HAP-1 (cell line): Measurements from ENCODE around the gene MYL7.
"Not testable (repeated sequence)": the region's sequence is repeated elsewhere in the genome, so short reads cannot be mapped to it uniquely, and the experiment has no call there.

ENCODE experiments used
- DNase-seq, 2 experiments: peaks; one replicate each; pipeline ENCODE4 v3.0.0-alpha.2; 2016 to 2020; ENCODE audit warnings: low spot score in 2 of 2
- H3K27me3 ChIP-seq: fragments of 250-450 bp; sonication (Bioruptor Pico); 2 replicates; pipeline ENCODE4 v1.5.1; 2020; ENCODE audit warnings: low read depth, mild to moderate bottlenecking, moderate library complexity
- H3K36me3 ChIP-seq: fragments of 250-450 bp; sonication (Bioruptor Pico); replicated peaks from 2 replicates; pipeline ENCODE4 v1.5.1; 2020; ENCODE audit warnings: mild to moderate bottlenecking
- H3K4me1 ChIP-seq: fragments of 250-450 bp; sonication (Bioruptor Pico); 2 replicates; pipeline ENCODE4 v1.5.1; 2020; ENCODE audit warnings: mild to moderate bottlenecking
- H3K4me3 ChIP-seq: fragments of 250-450 bp; sonication (Bioruptor Pico); 2 replicates; pipeline ENCODE4 v1.5.1; 2020; ENCODE audit warnings: mild to moderate bottlenecking, moderate library complexity
- H3K9me3 ChIP-seq: fragments of 250-450 bp; sonication (Bioruptor Pico); 2 replicates; pipeline ENCODE4 v1.5.1; 2020; ENCODE audit warnings: mild to moderate bottlenecking, moderate library complexity
- in situ Hi-C: fragments of 300-500 bp; cut with MboI; formaldehyde crosslinking; loops from 3 replicates; pipeline ENCODE4 v1.14.3; 2020; ENCODE audit warnings: low sequenced_read_pairs, inconsistent platforms, mixed read lengths

Gene MYL7

GRCh38 chr7:44177570-44178131 lies 36.5 kb upstream of the MYL7 start:
- H3K27me3 ChIP-seq = peaks cover 3% of the 10 kb centered on the region
- no peak overlapping the region for H3K4me3 ChIP-seq
- H3K4me1 ChIP-seq = no peaks in the 10 kb centered on the region
- H3K36me3 ChIP-seq = no peaks in the 10 kb centered on the region
- no peaks in the 10 kb centered on the region for H3K9me3 ChIP-seq
- DNase-seq = no peak
- in situ Hi-C loops = no loop called here

- H3K4me1 ChIP-seq = no peaks in the 10 kb centered on the region
- H3K27me3 ChIP-seq = peaks cover 6% of the 10 kb centered on the region
- H3K9me3 ChIP-seq = no peaks in the 10 kb centered on the region
- DNase-seq = no peak
- in situ Hi-C loops = no loop called here
- no peaks in the 10 kb centered on the region for H3K36me3 ChIP-seq
- no peak overlapping the region for H3K4me3 ChIP-seq
Observed at GRCh38 chr7:44176486-44176885, 35.4 kb upstream of the MYL7 start.

DNA sequence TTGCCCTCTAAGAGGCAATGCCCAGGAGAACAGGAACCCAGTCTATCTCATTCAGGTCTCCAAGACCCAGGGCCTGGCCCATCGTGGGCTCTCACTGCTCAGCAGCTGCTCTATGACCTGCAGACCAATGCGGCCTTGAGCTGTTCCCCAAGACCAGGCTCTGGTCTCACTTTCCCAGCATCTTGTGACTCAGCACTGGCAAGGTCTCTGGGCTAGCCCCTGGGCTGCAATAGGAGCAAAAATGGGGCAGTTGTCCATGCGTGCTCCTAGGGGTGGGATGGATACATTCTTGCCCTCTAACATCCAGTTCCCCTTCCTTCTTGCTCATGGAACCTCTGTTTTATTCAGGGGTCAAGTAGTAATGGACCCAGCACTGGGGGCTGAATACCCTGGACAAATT lies 34.6 kb upstream of the MYL7 start:
- in situ Hi-C loops = no loop called here
- Histone ChIP-seq H3K4me1 (no peaks in the 10 kb centered on the region), H3K9me3 (no peaks in the 10 kb centered on the region), H3K4me3 (no peak overlapping the region), H3K27me3 (peaks cover 6% of the 10 kb centered on the region), H3K36me3 (no peaks in the 10 kb centered on the region)
- DNase-seq = no peak

DNA sequence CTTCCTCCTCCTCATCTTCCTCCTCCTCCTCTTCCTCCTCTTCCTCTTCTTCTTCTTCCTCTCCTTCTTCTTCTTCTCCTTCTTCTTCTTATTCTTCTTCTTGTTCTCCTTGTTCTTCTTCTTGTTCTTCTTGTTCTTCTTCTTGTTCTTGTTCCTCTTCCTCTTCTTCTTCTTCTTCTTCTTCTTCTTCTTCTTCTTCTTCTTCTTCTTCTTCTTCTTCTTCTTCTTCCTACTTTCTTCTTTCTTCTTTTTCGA lies 33.5 kb upstream of the MYL7 start:
- H3K9me3 ChIP-seq, H3K27me3 ChIP-seq, H3K36me3 ChIP-seq, H3K4me1 ChIP-seq, in situ Hi-C loops, H3K4me3 ChIP-seq, DNase-seq: not testable (repeated sequence)

- Histone ChIP-seq H3K27me3 (peaks cover 9% of the 10 kb centered on the region), H3K4me3 (no peak overlapping the region), H3K9me3 (no peaks in the 10 kb centered on the region), H3K36me3 (no peaks in the 10 kb centered on the region), H3K4me1 (no peaks in the 10 kb centered on the region)
- DNase-seq = no peak
- in situ Hi-C loops = no loop called here
Observed at GRCh38 chr7:44173911-44174693, 33.0 kb upstream of the MYL7 start.

DNA sequence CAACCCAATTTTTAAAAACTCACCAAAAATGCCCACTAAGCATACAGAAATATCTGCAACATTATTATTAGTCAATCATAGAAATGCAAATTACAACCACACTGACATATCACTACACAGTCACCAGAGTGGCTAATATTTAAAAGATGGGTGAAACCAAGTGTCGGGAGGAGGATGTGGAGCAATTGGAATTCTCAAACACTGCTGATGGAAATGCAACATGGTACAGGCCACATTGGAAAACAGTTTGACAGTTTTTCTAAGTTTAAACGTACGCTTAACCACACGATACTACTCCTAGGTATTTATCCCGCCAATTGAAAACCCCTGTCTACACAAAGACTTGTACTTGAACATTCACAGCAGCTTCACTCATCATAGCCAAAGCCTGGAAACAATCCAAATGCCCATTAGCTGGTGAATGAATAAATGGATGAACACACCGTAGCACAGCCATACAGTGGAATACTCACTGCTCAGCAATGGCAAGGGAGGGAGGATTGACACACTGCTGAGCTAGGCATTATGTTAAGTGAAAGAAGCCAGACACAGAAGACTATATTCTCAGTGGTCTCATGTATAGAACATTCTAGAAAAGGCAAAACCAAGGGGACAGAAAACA lies 31.8 kb upstream of the MYL7 start:
- no peak overlapping the region for H3K4me3 ChIP-seq
- no peak for DNase-seq
- H3K27me3 ChIP-seq = peaks cover 12% of the 10 kb centered on the region
- H3K9me3 ChIP-seq = no peaks in the 10 kb centered on the region
- in situ Hi-C loops = no loop called here
- no peaks in the 10 kb centered on the region for H3K4me1 ChIP-seq
- no peaks in the 10 kb centered on the region for H3K36me3 ChIP-seq

- Histone ChIP-seq H3K36me3 (no peaks in the 10 kb centered on the region), H3K27me3 (peaks cover 16% of the 10 kb centered on the region), H3K9me3 (no peaks in the 10 kb centered on the region), H3K4me3 (no peak overlapping the region), H3K4me1 (no peaks in the 10 kb centered on the region)
- no peak for DNase-seq
- in situ Hi-C loops = no loop called here
Observed at GRCh38 chr7:44172352-44172751, 31.2 kb upstream of the MYL7 start.

GRCh38 chr7:44171901-44172300 lies 30.8 kb upstream of the MYL7 start:
- in situ Hi-C loops, H3K9me3 ChIP-seq, DNase-seq, H3K36me3 ChIP-seq, H3K4me3 ChIP-seq, H3K4me1 ChIP-seq: not testable (repeated sequence)
- H3K27me3 ChIP-seq = peaks cover 17% of the 10 kb centered on the region

GRCh38 chr7:44167920-44168319 lies 26.8 kb upstream of the MYL7 start:
- H3K9me3 ChIP-seq = no peaks in the 10 kb centered on the region
- no peaks in the 10 kb centered on the region for H3K36me3 ChIP-seq
- no peaks in the 10 kb centered on the region for H3K4me1 ChIP-seq
- DNase-seq = no peak
- peaks cover 19% of the 10 kb centered on the region; the same call in 1 of the 2 replicates for H3K27me3 ChIP-seq
- in situ Hi-C loops = no loop called here
- H3K4me3 ChIP-seq = no peak overlapping the region

DNA sequence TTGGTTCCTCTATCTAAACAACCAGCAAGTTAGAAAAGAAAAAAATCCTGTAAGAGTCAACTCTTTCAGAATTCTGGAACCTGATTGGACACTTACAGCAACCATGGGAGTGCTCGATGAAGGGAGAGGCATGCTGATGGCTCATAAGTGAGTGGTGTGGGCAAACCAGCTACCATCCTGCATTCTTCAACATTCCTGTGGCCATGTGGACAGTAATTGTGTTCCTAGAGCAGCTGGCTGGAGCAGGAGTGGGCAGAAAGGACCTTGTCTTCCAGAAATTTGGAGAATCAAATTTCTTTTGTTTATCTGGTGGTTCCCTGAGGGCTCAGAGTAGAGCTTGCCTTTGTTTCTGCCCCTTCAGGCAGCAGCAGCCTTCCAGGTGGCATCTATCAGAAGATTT lies 22.5 kb upstream of the MYL7 start:
- no peak for DNase-seq
- in situ Hi-C loops = no loop called here
- H3K9me3 ChIP-seq = no peaks in the 10 kb centered on the region
- no peak overlapping the region for H3K4me3 ChIP-seq
- no peaks in the 10 kb centered on the region for H3K4me1 ChIP-seq
- H3K36me3 ChIP-seq = no peaks in the 10 kb centered on the region
- 0 out of 2 replicates have a peak, but pooled peaks cover 14% of the 10 kb centered on the region for H3K27me3 ChIP-seq

DNA sequence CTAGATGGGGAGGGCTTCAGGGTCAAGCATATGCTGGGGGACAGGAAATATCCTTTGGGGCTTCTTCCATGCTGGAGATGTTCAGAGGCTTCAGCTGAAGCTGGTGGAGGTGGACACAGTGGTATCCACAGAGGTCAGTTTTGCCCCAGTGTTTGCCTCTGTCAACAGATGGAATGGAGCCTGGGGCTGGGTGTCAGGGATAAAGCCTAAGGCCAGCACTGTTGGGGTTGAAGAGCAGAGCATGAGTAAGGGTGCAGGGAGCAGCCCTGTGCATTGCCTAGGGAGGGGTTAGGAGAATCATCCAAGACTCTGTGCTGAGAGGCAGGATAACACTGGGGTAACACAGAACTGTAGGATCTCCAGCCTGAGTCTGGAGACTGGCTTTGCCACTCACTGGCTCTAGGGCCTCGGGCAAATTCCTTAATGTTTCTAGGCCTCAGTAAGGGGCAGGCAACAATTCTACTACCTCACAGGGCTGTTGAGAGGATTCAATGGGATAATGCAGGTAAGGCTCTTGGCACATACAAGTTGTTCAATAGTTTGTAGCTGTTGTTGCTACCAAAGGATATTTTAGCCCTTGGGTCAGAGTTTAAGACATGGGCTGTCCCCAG lies 21.8 kb upstream of the MYL7 start:
- Histone ChIP-seq H3K27me3 (0 out of 2 replicates have a peak, but pooled peaks cover 11% of the 10 kb centered on the region), H3K4me1 (no peaks in the 10 kb centered on the region), H3K9me3 (no peaks in the 10 kb centered on the region), H3K4me3 (no peak overlapping the region), H3K36me3 (no peaks in the 10 kb centered on the region)
- in situ Hi-C loops = no loop called here
- DNase-seq = no peak

DNA sequence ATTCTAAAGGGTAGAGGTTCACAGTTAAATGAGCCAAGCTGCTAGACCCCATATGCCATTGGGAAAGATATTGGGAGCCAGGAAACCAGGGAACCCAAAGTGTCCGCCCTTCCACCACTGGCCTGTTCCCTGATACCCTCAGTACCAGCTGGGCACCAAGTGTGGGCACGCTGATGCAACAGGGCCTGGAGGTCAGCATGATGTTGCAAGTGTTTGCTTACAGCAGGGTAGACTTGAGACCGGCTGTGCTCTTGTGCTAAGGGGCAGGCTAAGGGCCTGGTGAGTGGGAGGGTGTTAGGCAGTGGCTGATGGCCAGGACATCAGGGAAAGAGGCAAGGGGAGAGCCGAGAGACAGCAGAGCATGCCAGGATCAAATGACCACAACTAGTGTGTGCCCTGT lies 21.0 kb upstream of the MYL7 start:
- H3K27me3 ChIP-seq = 0 out of 2 replicates have a peak, but pooled peaks cover 7% of the 10 kb centered on the region
- no peak for DNase-seq
- in situ Hi-C loops = no loop called here

GRCh38 chr7:44161371-44161770 lies 20.2 kb upstream of the MYL7 start:
- Histone ChIP-seq H3K9me3 (no peaks in the 10 kb centered on the region), H3K4me1 (no peaks in the 10 kb centered on the region), H3K4me3 (no peak overlapping the region), H3K27me3 (0 out of 2 replicates have a peak, but pooled peaks cover 4% of the 10 kb centered on the region), H3K36me3 (no peaks in the 10 kb centered on the region)
- DNase-seq = no peak
- in situ Hi-C loops = no loop called here

More for the DNA sequence above, 21.0 kb upstream of the MYL7 start:
- Histone ChIP-seq H3K4me3 (no peak overlapping the region), H3K9me3 (no peaks in the 10 kb centered on the region), H3K36me3 (no peaks in the 10 kb centered on the region), H3K4me1 (no peaks in the 10 kb centered on the region)
